Measurements from ENCODE around the gene SERPINE2.

The SERPINE2 gene

DNA sequence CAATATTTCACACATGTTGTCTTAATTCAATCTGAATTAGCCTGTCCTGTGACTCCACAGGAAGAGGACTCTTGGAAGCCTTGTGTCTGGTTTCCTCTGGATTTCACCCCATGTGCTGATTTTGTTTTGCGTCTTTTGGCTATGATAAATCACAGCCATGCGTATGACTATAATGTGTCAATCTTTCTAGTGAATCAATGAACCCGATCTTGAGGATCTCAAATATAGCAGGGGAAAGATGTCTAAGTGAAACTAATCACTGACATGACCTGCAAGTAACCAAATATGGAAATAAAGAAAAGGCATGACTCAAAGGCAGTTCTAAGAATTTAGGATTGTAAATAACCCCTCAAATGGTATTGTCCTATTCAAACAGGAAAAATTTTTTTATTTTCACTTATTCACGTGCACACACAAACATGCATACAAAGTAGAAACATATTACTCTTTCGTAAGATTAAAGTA lies 102.2 kb downstream of the SERPINE2 start:
- DNase-seq: no peak

GRCh38 chr2:223935459-223936125 lies 103.5 kb downstream of the SERPINE2 start:
- DNase-seq: no peak

DNA sequence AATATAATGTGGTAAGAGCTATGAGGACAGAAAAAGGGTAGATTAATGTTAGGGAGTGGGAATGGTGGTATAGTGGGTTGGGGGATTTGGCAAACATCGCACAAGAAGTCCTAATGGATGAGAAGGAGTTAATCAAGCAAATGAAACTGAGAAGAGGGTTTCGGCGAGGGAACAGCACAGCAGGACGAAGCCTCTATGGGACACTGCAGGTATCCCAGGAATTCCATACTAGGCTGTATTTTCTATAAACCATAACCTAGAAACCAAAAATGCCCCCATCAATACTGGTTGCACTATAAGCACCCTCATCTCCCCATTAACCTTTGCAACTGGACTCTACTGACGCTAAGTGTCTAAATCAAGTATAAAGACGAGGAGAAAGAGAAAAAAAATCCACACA lies 104.2 kb downstream of the SERPINE2 start:
- DNase-seq: no peak

- DNase-seq: no peak
Measured at GRCh38 chr2:223932816-223933800, 106.0 kb downstream of the SERPINE2 start.

- DNase-seq: peak in 1 of 2 donors; percentile 13
Measured at GRCh38 chr2:223930103-223930976, 108.7 kb downstream of the SERPINE2 start.

GRCh38 chr2:223929571-223930102 lies 109.4 kb downstream of the SERPINE2 start:
- DNase-seq: peak in 1 of 2 donors; percentile 71

DNA sequence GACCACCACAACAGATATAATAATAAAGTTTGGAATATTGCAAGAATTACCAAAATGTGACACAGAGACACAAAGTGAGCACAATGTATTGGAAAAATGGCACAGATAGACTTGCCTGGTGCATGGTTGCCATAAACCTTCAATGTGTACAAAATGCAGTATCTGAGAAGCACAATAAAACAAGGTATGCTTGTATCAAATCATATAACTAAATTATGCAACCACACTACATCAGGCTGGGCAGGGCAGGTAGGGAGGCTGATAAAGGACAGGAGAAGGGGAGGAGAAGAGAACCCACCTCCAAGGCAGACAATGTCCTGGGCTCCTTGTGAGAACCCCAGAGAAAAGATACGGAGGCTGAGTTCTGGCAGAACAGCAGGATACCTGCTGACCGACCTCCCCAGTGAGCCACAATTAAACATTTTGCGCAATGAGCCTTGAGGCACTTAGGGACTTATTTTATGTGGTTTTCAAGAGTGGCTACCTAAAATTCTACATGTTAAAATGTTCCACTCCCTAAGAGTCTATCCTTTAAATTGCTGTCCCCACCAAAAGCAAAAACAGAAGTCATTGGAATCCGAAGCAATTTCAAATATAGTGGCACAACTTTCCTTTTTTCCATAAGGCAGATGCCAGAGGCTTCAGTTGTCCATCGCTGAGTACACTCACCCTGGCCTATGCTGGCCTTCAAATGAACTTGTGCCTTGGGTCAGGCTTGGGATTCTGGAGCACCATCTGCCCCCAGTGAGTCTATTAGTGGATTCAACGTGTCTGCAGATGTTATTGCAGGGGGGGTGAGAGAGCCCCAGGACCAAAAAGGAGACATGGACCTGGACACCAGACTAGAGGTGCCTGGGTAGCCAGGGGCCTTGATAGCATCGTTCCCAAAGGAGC lies 110.7 kb downstream of the SERPINE2 start:
- no peak for DNase-seq

GRCh38 chr2:223925106-223925505 lies 114.0 kb downstream of the SERPINE2 start:
- DNase-seq: no peak

All from bone marrow (tissue), 2 donors.